K562 (cell line): ENCODE measurements around the gene THOC1.

Experiments used
- ARNT ChIP-seq, 2 experiments: fragments of 450-650 bp; IDR thresholded peaks; 2 replicates each; pipeline ENCODE4 v1.6.1; 2016; ENCODE audit warnings: mild to moderate bottlenecking in 1 of 2
- HMG20A ChIP-seq: fragments of 450-650 bp; formaldehyde crosslinking; conservative IDR thresholded peaks from 2 replicates; pipeline ENCODE4 v1.4.0; 2020; ENCODE audit warnings: mild to moderate bottlenecking, mixed read lengths
- POLR2AphosphoS5 ChIP-seq: IDR thresholded peaks from 2 replicates; pipeline ENCODE4 v1.6.1; 2011; ENCODE audit warnings: mild to moderate bottlenecking, low read depth, low read length, moderate library complexity; ENCODE audit not compliant: control insufficient read depth, insufficient read depth
- RAD21 ChIP-seq, 2 experiments: fragments of 250-450 bp in 1 of 2; fragments of 450-650 bp in 1 of 2; sonication (Bioruptor Pico) in 1 of 2; formaldehyde crosslinking in 1 of 2; IDR thresholded peaks in 1 of 2; conservative IDR thresholded peaks in 1 of 2; 2 replicates each; pipeline versions ENCODE4 v1.4.0 to v1.8.0; 2020 to 2022; ENCODE audit warnings: mild to moderate bottlenecking in 2 of 2, moderate library complexity in 1 of 2
- RBFOX2 ChIP-seq: fragments of 200-400 bp; formaldehyde crosslinking; IDR thresholded peaks from 2 replicates; pipeline ENCODE4 v1.6.1; 2017; ENCODE audit warnings: low read depth, mild to moderate bottlenecking, low read length, moderate library complexity
- TF ChIP-seq, protein P1 (sequence below), 2 experiments: fragments of 450-650 bp; formaldehyde crosslinking in 1 of 2; IDR thresholded peaks; 2 replicates each; pipeline versions ENCODE4 v1.4.0 to v1.6.1; 2014 to 2020; ENCODE audit warnings: mild to moderate bottlenecking in 2 of 2, borderline replicate concordance in 1 of 2, low read depth in 1 of 2
- TF ChIP-seq, protein P2 (sequence below), 3 experiments: IDR thresholded peaks in 2 of 3; conservative IDR thresholded peaks in 1 of 3; 2 replicates each; pipeline ENCODE4 v1.5.1; 2011 to 2012; ENCODE audit warnings: low read length in 3 of 3, mild to moderate bottlenecking in 3 of 3, control low read depth in 2 of 3, improper control_type of control experiment in 1 of 3, inconsistent platforms in 1 of 3, low read depth in 1 of 3, mixed read lengths in 1 of 3, moderate library complexity in 1 of 3; ENCODE audit not compliant: insufficient read depth in 2 of 3

GRCh38 chr18:250685-251084 is 17.2 kb downstream of the THOC1 start:
- TF ChIP-seq HMG20A = no peak
- no peak for TF ChIP-seq RBFOX2
- TF ChIP-seq, protein P1, sequence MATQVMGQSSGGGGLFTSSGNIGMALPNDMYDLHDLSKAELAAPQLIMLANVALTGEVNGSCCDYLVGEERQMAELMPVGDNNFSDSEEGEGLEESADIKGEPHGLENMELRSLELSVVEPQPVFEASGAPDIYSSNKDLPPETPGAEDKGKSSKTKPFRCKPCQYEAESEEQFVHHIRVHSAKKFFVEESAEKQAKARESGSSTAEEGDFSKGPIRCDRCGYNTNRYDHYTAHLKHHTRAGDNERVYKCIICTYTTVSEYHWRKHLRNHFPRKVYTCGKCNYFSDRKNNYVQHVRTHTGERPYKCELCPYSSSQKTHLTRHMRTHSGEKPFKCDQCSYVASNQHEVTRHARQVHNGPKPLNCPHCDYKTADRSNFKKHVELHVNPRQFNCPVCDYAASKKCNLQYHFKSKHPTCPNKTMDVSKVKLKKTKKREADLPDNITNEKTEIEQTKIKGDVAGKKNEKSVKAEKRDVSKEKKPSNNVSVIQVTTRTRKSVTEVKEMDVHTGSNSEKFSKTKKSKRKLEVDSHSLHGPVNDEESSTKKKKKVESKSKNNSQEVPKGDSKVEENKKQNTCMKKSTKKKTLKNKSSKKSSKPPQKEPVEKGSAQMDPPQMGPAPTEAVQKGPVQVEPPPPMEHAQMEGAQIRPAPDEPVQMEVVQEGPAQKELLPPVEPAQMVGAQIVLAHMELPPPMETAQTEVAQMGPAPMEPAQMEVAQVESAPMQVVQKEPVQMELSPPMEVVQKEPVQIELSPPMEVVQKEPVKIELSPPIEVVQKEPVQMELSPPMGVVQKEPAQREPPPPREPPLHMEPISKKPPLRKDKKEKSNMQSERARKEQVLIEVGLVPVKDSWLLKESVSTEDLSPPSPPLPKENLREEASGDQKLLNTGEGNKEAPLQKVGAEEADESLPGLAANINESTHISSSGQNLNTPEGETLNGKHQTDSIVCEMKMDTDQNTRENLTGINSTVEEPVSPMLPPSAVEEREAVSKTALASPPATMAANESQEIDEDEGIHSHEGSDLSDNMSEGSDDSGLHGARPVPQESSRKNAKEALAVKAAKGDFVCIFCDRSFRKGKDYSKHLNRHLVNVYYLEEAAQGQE (IDR thresholded peaks at IDR 0.05; ENCODE audit: borderline replicate concordance) = no peak
- TF ChIP-seq, protein P1 (CRISPR knock-in tag; IDR thresholded peaks at IDR 0.05; ENCODE audit: low read depth) = no peak
- TF ChIP-seq, protein P2, sequence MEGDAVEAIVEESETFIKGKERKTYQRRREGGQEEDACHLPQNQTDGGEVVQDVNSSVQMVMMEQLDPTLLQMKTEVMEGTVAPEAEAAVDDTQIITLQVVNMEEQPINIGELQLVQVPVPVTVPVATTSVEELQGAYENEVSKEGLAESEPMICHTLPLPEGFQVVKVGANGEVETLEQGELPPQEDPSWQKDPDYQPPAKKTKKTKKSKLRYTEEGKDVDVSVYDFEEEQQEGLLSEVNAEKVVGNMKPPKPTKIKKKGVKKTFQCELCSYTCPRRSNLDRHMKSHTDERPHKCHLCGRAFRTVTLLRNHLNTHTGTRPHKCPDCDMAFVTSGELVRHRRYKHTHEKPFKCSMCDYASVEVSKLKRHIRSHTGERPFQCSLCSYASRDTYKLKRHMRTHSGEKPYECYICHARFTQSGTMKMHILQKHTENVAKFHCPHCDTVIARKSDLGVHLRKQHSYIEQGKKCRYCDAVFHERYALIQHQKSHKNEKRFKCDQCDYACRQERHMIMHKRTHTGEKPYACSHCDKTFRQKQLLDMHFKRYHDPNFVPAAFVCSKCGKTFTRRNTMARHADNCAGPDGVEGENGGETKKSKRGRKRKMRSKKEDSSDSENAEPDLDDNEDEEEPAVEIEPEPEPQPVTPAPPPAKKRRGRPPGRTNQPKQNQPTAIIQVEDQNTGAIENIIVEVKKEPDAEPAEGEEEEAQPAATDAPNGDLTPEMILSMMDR (IDR thresholded peaks at IDR 0.05 in 2 of 3, conservative IDR thresholded peaks at IDR 0.05 in 1 of 3; ENCODE audit: insufficient read depth in 2 of 3, low read depth in 1 of 3, low read length in 3 of 3) = no peak
- TF ChIP-seq ARNT (IDR thresholded peaks at IDR 0.05) = no peak
- no peak for TF ChIP-seq RAD21 (CRISPR knock-in tag; conservative IDR thresholded peaks at IDR 0.05 in 1 of 2, IDR thresholded peaks at IDR 0.05 in 1 of 2)
- no peak for TF ChIP-seq POLR2AphosphoS5
